Measurements from ENCODE around the gene TENT5D. TPM values are rescaled to one million over a fixed set of nuclear protein-coding genes. Genes with fewer than 3 reads are reported as not detected.

TENT5D gene
- total RNA-seq, 3 donors from 2014 or later = not detected

DNA sequence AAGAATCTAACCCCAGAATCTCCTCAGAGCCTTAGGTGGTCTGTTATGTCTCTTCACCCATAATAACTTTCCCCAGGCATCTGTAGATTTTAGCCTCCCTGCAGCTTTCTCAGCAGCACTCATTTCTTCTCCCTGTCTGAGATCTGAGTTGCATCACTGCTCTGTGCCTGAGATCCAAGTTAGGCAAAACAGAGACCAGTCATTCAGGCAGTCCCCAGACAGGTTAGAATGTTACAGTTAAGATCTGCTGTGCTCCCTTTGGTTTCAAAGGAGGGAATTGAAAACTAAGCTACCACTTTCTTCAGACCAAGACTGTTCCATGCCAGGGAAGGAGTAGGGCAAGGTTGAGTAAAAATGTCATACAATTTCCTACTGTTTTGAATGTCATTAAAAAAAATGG lies 65.3 kb downstream of the TENT5D start:
- no peaks in the 10 kb centered on the region for H3K4me1 ChIP-seq (ENCODE audit: low read depth)
- TF ChIP-seq, protein P1, sequence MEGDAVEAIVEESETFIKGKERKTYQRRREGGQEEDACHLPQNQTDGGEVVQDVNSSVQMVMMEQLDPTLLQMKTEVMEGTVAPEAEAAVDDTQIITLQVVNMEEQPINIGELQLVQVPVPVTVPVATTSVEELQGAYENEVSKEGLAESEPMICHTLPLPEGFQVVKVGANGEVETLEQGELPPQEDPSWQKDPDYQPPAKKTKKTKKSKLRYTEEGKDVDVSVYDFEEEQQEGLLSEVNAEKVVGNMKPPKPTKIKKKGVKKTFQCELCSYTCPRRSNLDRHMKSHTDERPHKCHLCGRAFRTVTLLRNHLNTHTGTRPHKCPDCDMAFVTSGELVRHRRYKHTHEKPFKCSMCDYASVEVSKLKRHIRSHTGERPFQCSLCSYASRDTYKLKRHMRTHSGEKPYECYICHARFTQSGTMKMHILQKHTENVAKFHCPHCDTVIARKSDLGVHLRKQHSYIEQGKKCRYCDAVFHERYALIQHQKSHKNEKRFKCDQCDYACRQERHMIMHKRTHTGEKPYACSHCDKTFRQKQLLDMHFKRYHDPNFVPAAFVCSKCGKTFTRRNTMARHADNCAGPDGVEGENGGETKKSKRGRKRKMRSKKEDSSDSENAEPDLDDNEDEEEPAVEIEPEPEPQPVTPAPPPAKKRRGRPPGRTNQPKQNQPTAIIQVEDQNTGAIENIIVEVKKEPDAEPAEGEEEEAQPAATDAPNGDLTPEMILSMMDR (IDR thresholded peaks at IDR 0.05) = no peak
- DNase-seq = no peak
- no peak overlapping the region for H3K4me3 ChIP-seq
- H3K9me3 ChIP-seq = no peaks in the 10 kb centered on the region
- no peak for ATAC-seq
- intact Hi-C loops (cut with DNase I, micrococcal nuclease) = no loop called here
- H3K36me3 ChIP-seq (ENCODE audit: low read depth) = no peaks in the 10 kb centered on the region

DNA sequence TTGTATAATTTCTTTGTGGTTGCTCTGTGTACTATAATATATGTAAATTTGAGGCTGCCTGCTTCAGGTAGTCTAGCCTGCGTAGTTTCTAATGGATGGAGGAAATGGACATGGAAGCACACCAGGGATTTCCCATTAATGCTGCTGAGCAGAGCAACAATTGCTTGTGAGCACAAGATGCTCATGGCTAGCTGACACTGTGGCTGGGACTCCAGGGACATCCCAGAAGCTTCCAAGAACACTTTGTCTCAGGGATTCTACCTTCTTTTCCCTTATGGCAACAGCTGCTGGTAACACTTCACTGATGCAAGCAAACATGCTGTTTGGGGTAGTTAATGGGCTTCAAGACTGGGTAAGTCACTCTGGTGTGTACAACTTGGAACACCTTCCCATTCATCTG lies 66.1 kb downstream of the TENT5D start:
- intact Hi-C loops (cut with DNase I, micrococcal nuclease) = no loop called here
- TF ChIP-seq, protein P1 (IDR thresholded peaks at IDR 0.05) = no peak
- DNase-seq = no peak
- Histone ChIP-seq H3K36me3 (ENCODE audit: low read depth) (no peaks in the 10 kb centered on the region), H3K9me3 (no peaks in the 10 kb centered on the region), H3K4me1 (ENCODE audit: low read depth) (no peaks in the 10 kb centered on the region), H3K4me3 (no peak overlapping the region)
- ATAC-seq = no peak

DNA sequence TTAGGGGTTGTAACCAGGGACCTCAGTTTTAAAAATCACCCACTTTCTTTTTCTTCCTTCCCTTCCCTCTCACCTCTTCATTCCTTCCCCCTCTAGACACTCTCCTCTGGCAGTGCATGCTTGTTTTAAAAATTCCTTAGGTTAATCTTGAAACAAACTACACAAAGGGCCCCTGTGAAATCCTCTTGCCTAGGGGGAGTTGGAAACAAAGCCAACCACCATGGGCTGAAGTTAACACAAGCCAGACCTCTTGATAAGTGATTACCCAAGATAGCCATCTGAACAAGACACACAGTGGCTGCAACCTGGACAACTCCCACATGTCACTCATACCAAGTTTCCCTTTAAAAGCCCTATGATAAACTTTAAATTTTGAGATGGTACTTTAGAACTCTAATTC lies 68.9 kb downstream of the TENT5D start:
- DNase-seq = no peak
- H3K4me1 ChIP-seq (ENCODE audit: low read depth) = no peaks in the 10 kb centered on the region
- no peak overlapping the region for H3K4me3 ChIP-seq
- no peaks in the 10 kb centered on the region for H3K36me3 ChIP-seq (ENCODE audit: low read depth)
- TF ChIP-seq, protein P1 (IDR thresholded peaks at IDR 0.05) = no peak
- intact Hi-C loops (cut with DNase I, micrococcal nuclease) = no loop called here
- ATAC-seq = no peak
- no peaks in the 10 kb centered on the region for H3K9me3 ChIP-seq
